HepG2 (cell line): ENCODE data around the gene SMIM12. TPM values are rescaled to one million over a fixed set of nuclear protein-coding genes. Genes with fewer than 3 reads are reported as not detected.

Experiments
- ATAC-seq: fragments of 200-7000 bp; cut with Tn5 transposase; 3 replicates; pipeline ENCODE4 v1.9.1; 2020; ENCODE audit warnings: mild to moderate bottlenecking, moderate library complexity
- BruUV-seq: library from RNA; stranded (reverse); fragments of 400-500 nt; replicated peaks from 2 replicates; lab custom pipeline; 2021; lab: Mats Ljungman, UMichigan
- CTCF ChIA-PET: fragments of 300-600 bp; formaldehyde crosslinking; extraction: SDS; loops from one replicate; lab custom pipeline; 2021; ENCODE audit warnings: low total read pairs, inconsistent platforms, low intra/inter-chr PET ratio; lab: Yijun Ruan, JAX
- POLR2A ChIA-PET: fragments of 350-600 bp; sonication (Branson Sonifier 250); formaldehyde crosslinking; loops from one replicate; lab custom pipeline; 2020; ENCODE audit warnings: antibody characterized with exemption, inconsistent platforms; lab: Yijun Ruan, JAX
- DNase-seq: peaks from one replicate; pipeline ENCODE4 v3.0.0-alpha.2; 2015; ENCODE audit warnings: low spot score
- FAIRE-seq: peaks from 3 replicates; lab custom pipeline; 2011; peaks lifted over from hg19 to GRCh38; lab: Jason Lieb, UNC
- H2AFZ ChIP-seq: one replicate; pipeline ENCODE4 v1.6.1; 2011; ENCODE audit warnings: low read length, inconsistent platforms
- H3K27ac ChIP-seq: fragments of 300-600 bp; 3 replicates; pipeline ENCODE4 v1.8.0; 2011; ENCODE audit warnings: mixed run types, mild to moderate bottlenecking, mixed read lengths, low read length, inconsistent platforms; ENCODE audit not compliant: insufficient read depth; ENCODE audit errors: extremely low read length
- H3K27me3 ChIP-seq, 2 experiments: fragments of 200-600 bp in 1 of 2; 2 replicates in 1 of 2; 3 replicates in 1 of 2; pipeline versions ENCODE4 v1.6.0 to v1.8.0; 2011; ENCODE audit warnings: low read length in 2 of 2, mild to moderate bottlenecking in 2 of 2, moderate library complexity in 2 of 2, inconsistent platforms in 1 of 2; ENCODE audit not compliant: insufficient read depth in 2 of 2, control insufficient read depth in 1 of 2
- H3K36me3 ChIP-seq, 2 experiments: fragments of 200-600 bp in 1 of 2; replicated peaks in 1 of 2; 2 replicates in 1 of 2; 3 replicates in 1 of 2; pipeline versions ENCODE4 v1.5.1 to v1.8.0; 2011; ENCODE audit warnings: low read length in 2 of 2, inconsistent platforms in 1 of 2; ENCODE audit not compliant: insufficient read depth in 2 of 2, control insufficient read depth in 1 of 2
- H3K4me1 ChIP-seq: 2 replicates; pipeline ENCODE4 v1.5.1; 2012; ENCODE audit warnings: low read length, inconsistent platforms; ENCODE audit not compliant: insufficient read depth
- H3K4me2 ChIP-seq: 2 replicates; pipeline ENCODE4 v1.6.0; 2011; ENCODE audit warnings: low read depth, low read length, inconsistent platforms
- H3K4me3 ChIP-seq, 3 experiments: fragments of 200-600 bp in 1 of 3; sonication (generic), shearing (Covaris generic) in 1 of 3; replicated peaks in 1 of 3; 2 replicates each; pipeline ENCODE4 v1.5.1; 2011 to 2016; ENCODE audit warnings: low read length in 3 of 3, inconsistent platforms in 2 of 3, low read depth in 2 of 3, mild to moderate bottlenecking in 2 of 3, control low read depth in 1 of 3, mixed read lengths in 1 of 3; ENCODE audit not compliant: insufficient read depth in 1 of 3
- H3K79me2 ChIP-seq: one replicate; pipeline ENCODE4 v1.6.1; 2011; ENCODE audit warnings: low read length, inconsistent platforms; ENCODE audit not compliant: insufficient read depth
- H3K9ac ChIP-seq: 2 replicates; pipeline ENCODE4 v1.6.0; 2011; ENCODE audit warnings: mild to moderate bottlenecking, low read depth, low read length, inconsistent platforms; ENCODE audit not compliant: insufficient read depth
- H3K9me3 ChIP-seq: 2 replicates; pipeline ENCODE4 v1.5.1; 2012; ENCODE audit warnings: mild to moderate bottlenecking, low read length
- H4K20me1 ChIP-seq: 2 replicates; pipeline ENCODE4 v1.6.0; 2011; ENCODE audit warnings: inconsistent platforms, mild to moderate bottlenecking, low read length, moderate library complexity; ENCODE audit not compliant: insufficient read depth
- ATF7 ChIP-seq, 2 experiments: fragments of 450-650 bp in 1 of 2; sonication (generic) in 1 of 2; formaldehyde crosslinking in 1 of 2; IDR thresholded peaks; 2 replicates each; pipeline versions ENCODE4 v1.4.0 to v1.6.1; 2016 to 2020; ENCODE audit warnings: antibody characterized with exemption in 1 of 2, mild to moderate bottlenecking in 1 of 2, missing genetic modification reagents in 1 of 2
- CBX5 ChIP-seq: sonication (generic); formaldehyde crosslinking; IDR thresholded peaks from 2 replicates; pipeline ENCODE4 v1.4.0; 2020; ENCODE audit warnings: missing genetic modification reagents, borderline replicate concordance
- CCAR2 ChIP-seq: fragments of 200-400 bp; formaldehyde crosslinking; optimal IDR thresholded peaks from 2 replicates; pipeline ENCODE3; 2018; ENCODE audit warnings: low read depth, mild to moderate bottlenecking, low read length, moderate library complexity
- HDAC1 ChIP-seq: sonication (generic); formaldehyde crosslinking; IDR thresholded peaks from 2 replicates; pipeline ENCODE4 v1.5.1; 2020; ENCODE audit warnings: mild to moderate bottlenecking, missing genetic modification reagents
- HOXA9 ChIP-seq: sonication (generic); formaldehyde crosslinking; IDR thresholded peaks from 2 replicates; pipeline ENCODE4 v1.8.1; 2022; ENCODE audit warnings: missing genetic modification reagents, mild to moderate bottlenecking, moderate library complexity, borderline replicate concordance
- IKZF4 ChIP-seq: sonication (generic); formaldehyde crosslinking; IDR thresholded peaks from 2 replicates; pipeline ENCODE4 v1.5.1; 2020; ENCODE audit warnings: borderline replicate concordance, mild to moderate bottlenecking, low read depth, missing genetic modification reagents; ENCODE audit errors: not compliant biosample characterization
- MAFF ChIP-seq: IDR thresholded peaks from 2 replicates; pipeline ENCODE4 v1.6.1; 2011; ENCODE audit warnings: low read depth, low read length, improper control_type of control experiment
- MAFK ChIP-seq, 2 experiments: IDR thresholded peaks in 1 of 2; conservative IDR thresholded peaks in 1 of 2; 2 replicates each; pipeline ENCODE4 v1.6.1; 2011; ENCODE audit warnings: improper control_type of control experiment in 2 of 2, low read length in 2 of 2
- NCOA2 ChIP-seq: sonication (generic); formaldehyde crosslinking; IDR thresholded peaks from 2 replicates; pipeline ENCODE4 v1.8.0; 2022; ENCODE audit warnings: inconsistent platforms
- ZMYM2 ChIP-seq: sonication (generic); formaldehyde crosslinking; IDR thresholded peaks from 2 replicates; pipeline ENCODE4 v1.8.0; 2022; ENCODE audit warnings: mild to moderate bottlenecking, missing genetic modification reagents
- ZNF34 ChIP-seq: sonication (generic); formaldehyde crosslinking; IDR thresholded peaks from 2 replicates; pipeline ENCODE4 v1.4.0; 2020; ENCODE audit warnings: mild to moderate bottlenecking, missing genetic modification reagents, borderline replicate concordance
- ZNF652 ChIP-seq: IDR thresholded peaks from 2 replicates; pipeline ENCODE4 v1.6.1; 2016; ENCODE audit warnings: low read depth, borderline replicate concordance
- WGBS: methylation state at CpG from one replicate; pipeline ENCODE4 v1.1.6; 2017; ENCODE audit warnings: low lambda C conversion rate; 5-methylcytosine and 5-hydroxymethylcytosine counted together
- in situ Hi-C: cut with HindIII; loops from 2 replicates; pipeline ENCODE4 v1.10.0; 2017; ENCODE audit warnings: low pct_unique_long_range_greater_than_20kb; ENCODE audit not compliant: extremely low pct_ligation_motif_present
- intact Hi-C: fragments of 100-400 bp; cut with micrococcal nuclease; formaldehyde crosslinking; loops from one replicate; pipeline ENCODE4 v1.10.0; 2022; ENCODE audit not compliant: unreplicated experiment
- polyA plus RNA-seq, 8 experiments: library from polyadenylated mRNA; depleted of rRNA in 3 of 8; stranded (reverse) in 7 of 8; unstranded in 1 of 8; fragments of >200 nt; fragmentation: Illumina TruSeq in 4 of 8; extraction: Trizol in 4 of 8; gene quantifications; 2 replicates each; pipeline versions ENCODE4 v1.2.1 to v1.2.3, GENCODE V29; 2011 to 2016; ENCODE audit warnings: low read depth in 4 of 8, missing spikeins in 1 of 8, mixed read lengths in 1 of 8; ENCODE audit not compliant: insufficient read depth in 1 of 8
- total RNA-seq, 5 experiments: library from RNA; depleted of rRNA; stranded (reverse); fragments of >200 nt; fragmentation: Illumina TruSeq; extraction: Trizol; gene quantifications; 2 replicates each; pipeline ENCODE4 v1.2.3, GENCODE V29; 2016; ENCODE audit warnings: low read depth in 1 of 5
- TF ChIP-seq, protein P1 (sequence below): sonication (generic); formaldehyde crosslinking; IDR thresholded peaks from 2 replicates; pipeline ENCODE4 v1.4.0; 2020; ENCODE audit warnings: missing genetic modification reagents
- TF ChIP-seq, protein P2 (sequence below): sonication (generic); formaldehyde crosslinking; IDR thresholded peaks from 2 replicates; pipeline ENCODE4 v1.8.0; 2022; ENCODE audit warnings: low read depth, missing genetic modification reagents
- TF ChIP-seq, protein P3 (sequence below): fragments of 450-650 bp; IDR thresholded peaks from 2 replicates; pipeline ENCODE4 v1.6.1; 2017
- TF ChIP-seq, protein P4 (sequence below): sonication (generic); formaldehyde crosslinking; conservative IDR thresholded peaks from 2 replicates; pipeline ENCODE4 v1.8.0; 2022; ENCODE audit warnings: mild to moderate bottlenecking, moderate library complexity, missing genetic modification reagents
- TF ChIP-seq, protein P5 (sequence below): sonication (generic); formaldehyde crosslinking; IDR thresholded peaks from 2 replicates; pipeline ENCODE4 v1.4.0; 2020; ENCODE audit warnings: missing genetic modification reagents

The SMIM12 gene
- total and polyA plus RNA-seq, 2 of the 13 experiments (the other 11 are each of a cell fraction or from before 2014, with no cell fraction given) = 20.1 to 41.3 TPM

DNA sequence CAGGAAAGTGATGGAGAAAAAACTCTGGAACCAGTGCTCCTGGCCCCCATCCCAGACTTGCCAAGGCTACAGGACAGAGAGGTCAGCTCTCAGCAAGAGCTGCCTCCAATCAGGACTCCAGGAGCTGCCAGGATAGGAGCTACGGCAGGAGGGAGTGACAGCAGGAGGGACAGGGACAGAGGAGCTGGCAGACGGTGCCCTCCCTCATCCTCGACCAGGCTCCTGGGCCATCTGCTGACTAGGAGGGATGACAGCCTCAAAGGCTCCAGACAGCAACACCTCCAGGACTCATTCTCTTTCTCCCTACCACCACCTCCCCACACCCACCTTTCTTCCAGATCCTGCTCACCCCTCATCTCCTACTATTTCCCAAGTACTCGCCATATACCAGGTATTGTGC, 47.2 kb upstream of the SMIM12 start:
- no peak overlapping the region for H3K9ac ChIP-seq
- no peak overlapping the region for H2AFZ ChIP-seq
- BruUV-seq = no TSS peak
- H3K79me2 ChIP-seq = no peaks in the 10 kb centered on the region
- intact Hi-C loops (no loop called here), in situ Hi-C loops (no loop called here)
- no peak overlapping the region for H3K4me2 ChIP-seq
- 19% methylated on average over 2 of the region's 4 CpGs for WGBS
- H3K27ac ChIP-seq = no peak overlapping the region
- H3K9me3 ChIP-seq = no peaks in the 10 kb centered on the region
- H4K20me1 ChIP-seq = no peaks in the 10 kb centered on the region
- peaks cover 2 to 26% of the 10 kb centered on the region in 2 experiments for H3K27me3 ChIP-seq
- DNase-seq (no peak), FAIRE-seq (no peak), ATAC-seq (no peak)
- ChIA-PET POLR2A (no interaction called here), CTCF (no interaction called here)
- no peaks in the 10 kb centered on the region for H3K4me1 ChIP-seq
- H3K36me3 ChIP-seq = no peaks in the 10 kb centered on the region
- H3K4me3 ChIP-seq = no peak overlapping the region
- TF ChIP-seq HOXA9 (CRISPR knock-in tag) (no peak), NCOA2 (CRISPR knock-in tag) (no peak), MAFF (no peak), ATF7 (IDR thresholded peaks at IDR 0.05) (no peak), ATF7 (CRISPR knock-in tag; IDR thresholded peaks at IDR 0.05) (no peak), IKZF4 (CRISPR knock-in tag) (no peak), ZNF652 (CRISPR knock-in tag) (no peak), ZNF34 (CRISPR knock-in tag) (no peak), CCAR2 (no peak), HDAC1 (no peak), MAFK (conservative IDR thresholded peaks at IDR 0.05 in 1 of 2, IDR thresholded peaks at IDR 0.05 in 1 of 2; ENCODE audit: low read length in 2 of 2) (no peak), ZMYM2 (no peak), CBX5 (no peak)
- TF ChIP-seq, protein P1, sequence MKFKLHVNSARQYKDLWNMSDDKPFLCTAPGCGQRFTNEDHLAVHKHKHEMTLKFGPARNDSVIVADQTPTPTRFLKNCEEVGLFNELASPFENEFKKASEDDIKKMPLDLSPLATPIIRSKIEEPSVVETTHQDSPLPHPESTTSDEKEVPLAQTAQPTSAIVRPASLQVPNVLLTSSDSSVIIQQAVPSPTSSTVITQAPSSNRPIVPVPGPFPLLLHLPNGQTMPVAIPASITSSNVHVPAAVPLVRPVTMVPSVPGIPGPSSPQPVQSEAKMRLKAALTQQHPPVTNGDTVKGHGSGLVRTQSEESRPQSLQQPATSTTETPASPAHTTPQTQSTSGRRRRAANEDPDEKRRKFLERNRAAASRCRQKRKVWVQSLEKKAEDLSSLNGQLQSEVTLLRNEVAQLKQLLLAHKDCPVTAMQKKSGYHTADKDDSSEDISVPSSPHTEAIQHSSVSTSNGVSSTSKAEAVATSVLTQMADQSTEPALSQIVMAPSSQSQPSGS = no peak
- TF ChIP-seq, protein P2, sequence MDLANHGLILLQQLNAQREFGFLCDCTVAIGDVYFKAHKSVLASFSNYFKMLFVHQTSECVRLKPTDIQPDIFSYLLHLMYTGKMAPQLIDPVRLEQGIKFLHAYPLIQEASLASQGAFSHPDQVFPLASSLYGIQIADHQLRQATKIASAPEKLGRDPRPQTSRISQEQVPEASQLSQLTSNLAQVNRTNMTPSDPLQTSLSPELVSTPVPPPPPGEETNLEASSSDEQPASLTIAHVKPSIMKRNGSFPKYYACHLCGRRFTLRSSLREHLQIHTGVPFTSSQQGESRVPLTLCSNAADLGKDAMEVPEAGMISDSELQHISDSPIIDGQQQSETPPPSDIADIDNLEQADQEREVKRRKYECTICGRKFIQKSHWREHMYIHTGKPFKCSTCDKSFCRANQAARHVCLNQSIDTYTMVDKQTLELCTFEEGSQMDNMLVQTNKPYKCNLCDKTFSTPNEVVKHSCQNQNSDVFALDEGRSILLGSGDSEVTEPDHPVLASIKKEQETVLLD (CRISPR knock-in tag) = no peak
- TF ChIP-seq, protein P3, sequence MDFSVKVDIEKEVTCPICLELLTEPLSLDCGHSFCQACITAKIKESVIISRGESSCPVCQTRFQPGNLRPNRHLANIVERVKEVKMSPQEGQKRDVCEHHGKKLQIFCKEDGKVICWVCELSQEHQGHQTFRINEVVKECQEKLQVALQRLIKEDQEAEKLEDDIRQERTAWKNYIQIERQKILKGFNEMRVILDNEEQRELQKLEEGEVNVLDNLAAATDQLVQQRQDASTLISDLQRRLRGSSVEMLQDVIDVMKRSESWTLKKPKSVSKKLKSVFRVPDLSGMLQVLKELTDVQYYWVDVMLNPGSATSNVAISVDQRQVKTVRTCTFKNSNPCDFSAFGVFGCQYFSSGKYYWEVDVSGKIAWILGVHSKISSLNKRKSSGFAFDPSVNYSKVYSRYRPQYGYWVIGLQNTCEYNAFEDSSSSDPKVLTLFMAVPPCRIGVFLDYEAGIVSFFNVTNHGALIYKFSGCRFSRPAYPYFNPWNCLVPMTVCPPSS = no peak
- TF ChIP-seq, protein P4, sequence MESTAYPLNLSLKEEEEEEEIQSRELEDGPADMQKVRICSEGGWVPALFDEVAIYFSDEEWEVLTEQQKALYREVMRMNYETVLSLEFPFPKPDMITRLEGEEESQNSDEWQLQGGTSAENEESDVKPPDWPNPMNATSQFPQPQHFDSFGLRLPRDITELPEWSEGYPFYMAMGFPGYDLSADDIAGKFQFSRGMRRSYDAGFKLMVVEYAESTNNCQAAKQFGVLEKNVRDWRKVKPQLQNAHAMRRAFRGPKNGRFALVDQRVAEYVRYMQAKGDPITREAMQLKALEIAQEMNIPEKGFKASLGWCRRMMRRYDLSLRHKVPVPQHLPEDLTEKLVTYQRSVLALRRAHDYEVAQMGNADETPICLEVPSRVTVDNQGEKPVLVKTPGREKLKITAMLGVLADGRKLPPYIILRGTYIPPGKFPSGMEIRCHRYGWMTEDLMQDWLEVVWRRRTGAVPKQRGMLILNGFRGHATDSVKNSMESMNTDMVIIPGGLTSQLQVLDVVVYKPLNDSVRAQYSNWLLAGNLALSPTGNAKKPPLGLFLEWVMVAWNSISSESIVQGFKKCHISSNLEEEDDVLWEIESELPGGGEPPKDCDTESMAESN (CRISPR knock-in tag) = no peak
- TF ChIP-seq, protein P5, sequence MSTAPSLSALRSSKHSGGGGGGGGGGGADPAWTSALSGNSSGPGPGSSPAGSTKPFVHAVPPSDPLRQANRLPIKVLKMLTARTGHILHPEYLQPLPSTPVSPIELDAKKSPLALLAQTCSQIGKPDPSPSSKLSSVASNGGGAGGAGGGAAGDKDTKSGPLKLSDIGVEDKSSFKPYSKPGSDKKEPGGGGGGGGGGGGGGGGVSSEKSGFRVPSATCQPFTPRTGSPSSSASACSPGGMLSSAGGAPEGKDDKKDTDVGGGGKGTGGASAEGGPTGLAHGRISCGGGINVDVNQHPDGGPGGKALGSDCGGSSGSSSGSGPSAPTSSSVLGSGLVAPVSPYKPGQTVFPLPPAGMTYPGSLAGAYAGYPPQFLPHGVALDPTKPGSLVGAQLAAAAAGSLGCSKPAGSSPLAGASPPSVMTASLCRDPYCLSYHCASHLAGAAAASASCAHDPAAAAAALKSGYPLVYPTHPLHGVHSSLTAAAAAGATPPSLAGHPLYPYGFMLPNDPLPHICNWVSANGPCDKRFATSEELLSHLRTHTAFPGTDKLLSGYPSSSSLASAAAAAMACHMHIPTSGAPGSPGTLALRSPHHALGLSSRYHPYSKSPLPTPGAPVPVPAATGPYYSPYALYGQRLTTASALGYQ (CRISPR knock-in tag) = no peak
